Cardiac septum (tissue), 1 donor: ENCODE data around the gene LIPH. TPM values are rescaled to one million over a fixed set of nuclear protein-coding genes. Genes with fewer than 3 reads are reported as not detected.

Source experiments
- total RNA-seq: library from RNA; stranded (reverse); fragmentation: NEBNext Ultra II Directional; extraction: Animal tissue kit (Norgen Biotek cat#: 25700); gene quantifications from one replicate; pipeline ENCODE4 v1.2.1, GENCODE V29; 2021
- donor health status: DM: no; HTN: no; CAD: no.

Gene LIPH
- total RNA-seq, 1 donor from 2014 or later, result 0.51 TPM

Other genes with a start within 250 kb of the LIPH start
- gene MAP3K13, start 189.5 kb downstream of the LIPH start, total RNA-seq, result 9.0 TPM
- 8.0 TPM for gene TMEM41A, start 53.6 kb downstream of the LIPH start, total RNA-seq
- 36.7 TPM for gene SENP2, start 33.7 kb upstream of the LIPH start, total RNA-seq